WERI-Rb-1 (cell line): Measurements from ENCODE around the gene RNF152.

Source experiments
- DNase-seq: peaks from one replicate; pipeline ENCODE4 v3.0.0-alpha.2; 2020
- H3K27ac ChIP-seq: fragments of 250-450 bp; sonication (Bioruptor Pico); 2 replicates; pipeline ENCODE4 v1.5.1; 2020; ENCODE audit warnings: mild to moderate bottlenecking, moderate library complexity
- H3K27me3 ChIP-seq: fragments of 250-450 bp; sonication (Bioruptor Pico); 2 replicates; pipeline ENCODE4 v1.5.1; 2021; ENCODE audit warnings: mild to moderate bottlenecking, low read depth, moderate library complexity; ENCODE audit not compliant: insufficient read depth, severe bottlenecking
- H3K36me3 ChIP-seq: fragments of 250-450 bp; sonication (Bioruptor Pico); 2 replicates; pipeline ENCODE4 v1.5.1; 2020; ENCODE audit warnings: mild to moderate bottlenecking, moderate library complexity
- H3K4me3 ChIP-seq: 2 replicates; pipeline ENCODE4 v1.5.1; 2011; ENCODE audit warnings: low read depth, mild to moderate bottlenecking, control low read depth, low read length
- H3K9me3 ChIP-seq: fragments of 250-450 bp; sonication (Bioruptor Pico); 2 replicates; pipeline ENCODE4 v1.5.1; 2021; ENCODE audit warnings: mild to moderate bottlenecking, moderate library complexity; ENCODE audit not compliant: severe bottlenecking
- CTCF ChIP-seq: IDR thresholded peaks from 2 replicates; pipeline ENCODE4 v1.5.1; 2011; ENCODE audit warnings: low read depth, mild to moderate bottlenecking, control low read depth, inconsistent platforms, low read length

The RNF152 gene

DNA sequence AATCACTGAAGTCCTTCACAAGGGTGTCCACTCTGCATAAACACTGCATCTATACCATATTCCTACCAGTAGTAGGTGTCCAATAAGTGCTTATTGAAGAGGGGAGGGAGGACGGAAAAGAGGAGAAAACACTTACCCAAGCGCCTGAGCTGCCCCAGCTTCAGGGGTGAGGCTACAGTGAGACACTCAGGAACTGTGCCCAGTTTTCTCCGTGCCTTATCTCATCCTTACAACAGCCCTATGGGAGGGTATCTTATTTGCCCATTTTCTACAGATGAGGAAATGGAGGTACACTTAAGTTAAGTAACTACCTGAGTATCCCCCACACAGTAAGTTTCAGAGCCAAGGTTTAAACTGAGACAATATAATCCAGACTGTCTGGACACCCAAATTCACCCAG is 41.5 kb downstream of the RNF152 start:
- Histone ChIP-seq H3K27ac (no peak overlapping the region), H3K36me3 (no peaks in the 10 kb centered on the region), H3K27me3 (no peaks in the 10 kb centered on the region)

GRCh38 chr18:61850756-61851155 is 42.1 kb downstream of the RNF152 start:
- Histone ChIP-seq H3K4me3 (no peak overlapping the region), H3K36me3 (no peaks in the 10 kb centered on the region), H3K9me3 (no peaks in the 10 kb centered on the region), H3K27me3 (no peaks in the 10 kb centered on the region), H3K27ac (no peak overlapping the region)
- no peak for TF ChIP-seq CTCF
- no peak for DNase-seq

More for the DNA sequence above, 41.5 kb downstream of the RNF152 start:
- DNase-seq, result no peak
- TF ChIP-seq CTCF, result no peak
- Histone ChIP-seq H3K9me3 (no peaks in the 10 kb centered on the region), H3K4me3 (no peak overlapping the region)

DNA sequence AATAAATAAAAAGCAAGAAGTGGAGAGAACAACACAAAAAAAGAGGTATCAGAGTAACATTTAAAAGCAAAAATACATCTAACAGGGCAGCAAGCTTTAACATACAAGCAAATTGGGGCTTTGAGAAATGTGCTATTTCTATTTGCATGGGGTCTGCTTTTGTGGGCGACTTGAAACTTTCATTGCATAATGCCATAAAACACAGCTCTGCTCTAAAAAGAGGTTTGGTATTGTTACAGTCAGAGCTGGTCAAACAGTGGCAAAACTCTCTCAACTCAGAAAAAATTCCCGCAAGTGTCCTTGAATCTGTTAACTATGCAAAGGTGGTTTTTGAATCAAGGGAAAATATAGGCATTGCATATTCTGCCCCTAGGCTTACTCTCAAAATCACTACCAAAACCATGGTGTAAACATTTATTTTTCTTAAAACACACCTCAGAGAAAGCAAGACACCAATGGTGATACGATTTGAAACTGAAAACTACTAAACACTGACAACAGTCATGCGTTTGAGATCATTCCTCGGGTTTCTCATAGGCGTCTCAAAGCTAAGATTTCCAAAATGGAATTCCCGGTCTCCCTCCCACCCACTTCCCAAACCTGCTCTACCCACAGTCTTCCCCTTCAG is 45.5 kb downstream of the RNF152 start:
- Histone ChIP-seq H3K36me3 (no peaks in the 10 kb centered on the region; the same call in 1 of the 2 replicates), H3K9me3 (peaks cover 3% of the 10 kb centered on the region), H3K27me3 (no peaks in the 10 kb centered on the region), H3K4me3 (no peak overlapping the region), H3K27ac (no peak overlapping the region)
- DNase-seq, result no peak
- no peak for TF ChIP-seq CTCF

DNA sequence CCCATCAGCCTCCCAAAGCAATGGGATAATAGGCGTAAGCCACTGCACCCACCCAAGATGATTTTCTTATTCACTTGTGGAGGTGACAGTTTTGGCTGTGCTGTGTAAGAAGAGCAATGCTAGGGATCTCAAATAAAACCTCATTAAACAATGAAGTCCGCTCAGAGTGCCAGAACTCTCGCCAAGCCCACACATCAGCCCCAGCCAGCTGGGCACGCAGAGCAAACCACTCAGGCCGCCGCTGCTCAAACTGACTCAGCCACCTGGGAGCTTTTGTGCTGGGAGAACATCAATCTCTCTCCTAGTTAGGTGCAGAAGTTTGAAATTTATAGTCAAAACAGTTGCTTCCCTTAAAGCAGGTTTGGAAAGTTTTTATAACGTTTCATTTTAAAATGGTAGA is 47.6 kb downstream of the RNF152 start:
- Histone ChIP-seq H3K9me3 (peaks cover 4% of the 10 kb centered on the region), H3K4me3 (no peak overlapping the region), H3K27me3 (no peaks in the 10 kb centered on the region), H3K27ac (no peak overlapping the region), H3K36me3 (no peaks in the 10 kb centered on the region; the same call in 1 of the 2 replicates)
- TF ChIP-seq CTCF, result no peak
- DNase-seq, result no peak

GRCh38 chr18:61844726-61845125 is 48.1 kb downstream of the RNF152 start:
- no peak for TF ChIP-seq CTCF
- no peaks in the 10 kb centered on the region; the same call in 1 of the 2 replicates for H3K36me3 ChIP-seq
- H3K27me3 ChIP-seq, result no peaks in the 10 kb centered on the region
- no peak overlapping the region for H3K4me3 ChIP-seq
- H3K9me3 ChIP-seq, result peaks cover 4% of the 10 kb centered on the region
- H3K27ac ChIP-seq, result no peak overlapping the region
- DNase-seq, result no peak

- Histone ChIP-seq H3K9me3 (peaks cover 4% of the 10 kb centered on the region), H3K4me3 (no peak overlapping the region), H3K27ac (peak overlapping the region; percentile 47), H3K27me3 (no peaks in the 10 kb centered on the region), H3K36me3 (no peaks in the 10 kb centered on the region; the same call in 1 of the 2 replicates)
- DNase-seq, result no peak
- no peak for TF ChIP-seq CTCF
Observed at GRCh38 chr18:61842146-61842545, 50.7 kb downstream of the RNF152 start.
